ENCODE data around the gene PRDM16. TPM values are rescaled to one million over a fixed set of nuclear protein-coding genes. Genes with fewer than 3 reads are reported as not detected.

PRDM16 gene
- total RNA-seq, 4 donors from 2014 or later = 5.4 to 13.2 (median 7.7) TPM

DNA sequence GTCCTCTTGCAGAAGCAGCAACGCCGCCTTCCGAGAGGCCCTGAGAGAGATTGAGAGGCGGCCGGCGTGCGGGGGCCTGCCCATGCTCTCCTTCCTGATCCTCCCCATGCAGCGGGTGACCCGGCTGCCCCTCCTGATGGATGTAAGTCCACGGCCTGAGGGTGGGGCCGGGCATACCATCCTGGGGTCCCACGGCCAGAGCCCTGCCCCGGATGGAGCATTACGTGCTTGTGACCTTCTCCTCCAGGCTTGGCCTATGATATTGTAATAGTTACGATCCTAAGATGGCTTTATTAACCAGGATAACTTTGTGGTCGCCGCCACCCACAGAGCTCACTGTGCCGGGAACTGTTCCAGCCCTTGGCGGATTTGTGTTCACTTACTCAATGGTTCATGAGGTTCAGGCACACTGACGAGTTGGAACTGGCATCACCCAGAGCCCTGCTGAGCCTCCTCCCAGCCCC is 404.4 kb downstream of the PRDM16 start:
- Histone ChIP-seq H3K27me3 (no peaks in the 10 kb centered on the region), H3K4me1 (peaks cover 0 to 11% (median 0%) of the 10 kb centered on the region in 4 donors), H3K27ac (no peak overlapping the region), H3K9me3 (no peaks in the 10 kb centered on the region), H3K4me3 (no peak overlapping the region), H3K36me3 (peaks cover 0 to 47% (median 0%) of the 10 kb centered on the region in 3 donors)
- TF ChIP-seq CTCF (IDR thresholded peaks at IDR 0.05) (no peak), POLR2A (IDR thresholded peaks at IDR 0.05) (no peak)
- DNase-seq = no peak

- Histone ChIP-seq H3K9me3 (no peaks in the 10 kb centered on the region), H3K4me1 (peaks cover 0 to 11% (median 0%) of the 10 kb centered on the region in 4 donors), H3K36me3 (peaks cover 0 to 41% (median 0%) of the 10 kb centered on the region in 3 donors), H3K4me3 (no peak overlapping the region), H3K27me3 (no peaks in the 10 kb centered on the region), H3K27ac (no peak overlapping the region)
- DNase-seq = no peak
- TF ChIP-seq POLR2A (IDR thresholded peaks at IDR 0.05) = no peak
- TF ChIP-seq CTCF (IDR thresholded peaks at IDR 0.05) = no peak
Observed at GRCh38 chr1:3474016-3474415, 405.0 kb downstream of the PRDM16 start.

GRCh38 chr1:3474421-3474820 is 405.4 kb downstream of the PRDM16 start:
- H3K4me3 ChIP-seq = no peak overlapping the region
- no peak overlapping the region for H3K27ac ChIP-seq
- DNase-seq = no peak
- H3K4me1 ChIP-seq = peaks cover 0 to 14% (median 0%) of the 10 kb centered on the region in 4 donors
- no peaks in the 10 kb centered on the region for H3K27me3 ChIP-seq
- H3K36me3 ChIP-seq = peaks cover 0 to 37% (median 0%) of the 10 kb centered on the region in 3 donors
- TF ChIP-seq POLR2A (IDR thresholded peaks at IDR 0.05) (no peak), CTCF (IDR thresholded peaks at IDR 0.05) (no peak)
- no peaks in the 10 kb centered on the region for H3K9me3 ChIP-seq

DNA sequence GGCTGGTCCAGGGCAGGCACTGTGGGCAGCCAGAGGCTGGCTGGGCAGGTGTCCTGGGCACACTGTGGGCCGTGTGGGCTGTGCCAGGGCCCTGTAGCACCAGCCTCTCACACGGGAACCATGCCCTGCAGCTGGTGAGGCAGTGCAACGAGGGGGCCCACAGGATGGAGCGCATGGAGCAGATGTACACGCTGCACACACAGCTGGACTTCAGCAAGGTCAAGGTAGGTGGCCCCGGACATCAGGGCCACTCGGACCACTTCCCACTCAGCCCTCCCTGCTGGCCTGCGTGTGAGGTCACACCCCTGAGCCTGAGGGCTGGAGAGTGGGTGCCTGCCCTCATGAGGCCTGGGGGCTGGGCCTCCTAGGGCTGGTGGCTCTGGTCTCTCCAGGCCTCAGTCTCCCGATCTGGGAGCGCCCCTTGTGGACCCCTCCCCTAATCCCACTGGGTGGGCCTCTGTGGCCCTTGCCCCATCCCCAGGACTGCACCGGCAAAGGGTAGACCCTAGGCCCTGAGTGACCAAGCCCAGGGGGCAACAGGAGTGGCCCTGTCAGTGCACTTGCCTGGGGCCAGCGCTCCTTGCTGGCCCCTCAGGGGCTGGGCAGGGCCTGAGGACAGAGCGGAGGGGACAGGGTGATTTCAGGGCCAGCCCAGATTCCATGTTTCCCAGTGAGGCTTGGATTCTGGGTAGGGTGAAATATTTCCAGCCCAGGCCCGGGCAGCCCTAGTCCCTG is 407.0 kb downstream of the PRDM16 start:
- H3K4me1 ChIP-seq = peaks cover 0 to 29% (median 3%) of the 10 kb centered on the region in 4 donors
- H3K27ac ChIP-seq = no peak overlapping the region
- H3K36me3 ChIP-seq = peaks cover 0 to 31% (median 0%) of the 10 kb centered on the region in 3 donors
- no peak overlapping the region for H3K4me3 ChIP-seq
- no peak for DNase-seq
- no peaks in the 10 kb centered on the region for H3K27me3 ChIP-seq
- TF ChIP-seq POLR2A (IDR thresholded peaks at IDR 0.05) (no peak), CTCF (IDR thresholded peaks at IDR 0.05) (no peak)
- no peaks in the 10 kb centered on the region for H3K9me3 ChIP-seq

- peaks cover 0 to 29% (median 5%) of the 10 kb centered on the region in 4 donors for H3K4me1 ChIP-seq
- H3K4me3 ChIP-seq = no peak overlapping the region
- DNase-seq = no peak
- H3K9me3 ChIP-seq = no peaks in the 10 kb centered on the region
- no peak overlapping the region for H3K27ac ChIP-seq
- H3K36me3 ChIP-seq = peaks cover 0 to 31% (median 0%) of the 10 kb centered on the region in 3 donors
- no peaks in the 10 kb centered on the region for H3K27me3 ChIP-seq
- TF ChIP-seq CTCF (IDR thresholded peaks at IDR 0.05) (no peak), POLR2A (IDR thresholded peaks at IDR 0.05) (no peak)
Observed at GRCh38 chr1:3476666-3477065, 407.7 kb downstream of the PRDM16 start.
